HG02588 (cell line): Measurements from ENCODE around the gene CHID1.

Experiments used
- ATAC-seq: cut with Tn5 transposase; IDR thresholded peaks from one replicate; pipeline ENCODE4 v1.9.1; 2021; ENCODE audit warnings: mild to moderate bottlenecking, moderate library complexity; ENCODE audit not compliant: unreplicated experiment

The CHID1 gene

DNA sequence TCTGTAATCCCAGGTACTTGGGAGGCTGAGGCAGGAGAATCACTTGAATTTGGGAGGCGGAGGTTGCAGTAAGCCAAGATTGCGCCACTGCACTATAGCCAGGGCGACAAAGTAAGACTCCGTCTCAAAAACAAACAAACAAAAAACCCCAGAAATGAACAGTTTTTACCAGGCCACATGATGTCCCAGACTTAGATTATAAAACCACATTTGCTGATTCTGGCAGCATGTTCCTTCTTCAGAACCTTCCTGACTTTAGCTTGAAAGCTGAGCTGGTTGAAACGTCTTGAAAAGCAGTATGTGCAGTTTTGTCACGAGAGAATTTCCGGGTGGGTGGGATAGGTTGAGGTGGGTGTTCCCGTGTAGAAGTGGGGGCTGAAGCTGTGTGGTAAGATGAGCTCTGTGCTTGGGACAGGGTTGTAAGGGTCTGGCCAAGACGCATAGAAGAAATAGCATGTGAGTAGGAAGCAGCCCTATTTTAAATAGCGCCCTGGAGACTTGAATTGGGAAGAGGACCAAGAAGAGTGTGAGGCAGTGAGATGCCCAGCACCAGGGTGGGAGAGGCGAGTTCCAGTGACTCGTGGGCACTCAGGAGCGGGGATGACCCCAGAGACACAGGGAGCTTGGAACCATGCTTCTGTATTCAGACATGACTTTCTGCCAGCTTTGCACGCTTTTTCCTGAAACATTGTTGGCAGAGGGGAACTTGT is 22.7 kb upstream of the CHID1 start:
- no peak for ATAC-seq

GRCh38 chr11:932435-932834 is 21.8 kb upstream of the CHID1 start:
- ATAC-seq, result no peak

DNA sequence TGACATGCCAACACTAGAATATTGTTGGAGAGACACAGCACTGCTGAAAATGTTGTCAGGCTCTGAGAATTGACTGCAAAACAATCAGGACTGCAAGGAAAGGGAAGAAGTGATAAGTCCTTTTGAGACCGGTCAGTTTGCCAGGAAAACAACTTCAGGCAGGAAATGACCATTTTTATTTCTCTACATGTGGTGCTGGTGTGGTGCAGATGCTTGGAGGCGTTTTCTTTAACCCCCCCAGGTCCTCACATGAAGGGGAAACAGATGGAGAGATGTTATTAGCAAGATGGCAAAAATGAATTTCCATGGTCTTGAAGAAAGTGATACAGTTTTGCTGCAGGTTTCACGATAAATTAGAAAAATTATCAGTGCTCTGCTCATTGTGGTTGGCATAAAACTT is 20.8 kb upstream of the CHID1 start:
- no peak for ATAC-seq

DNA sequence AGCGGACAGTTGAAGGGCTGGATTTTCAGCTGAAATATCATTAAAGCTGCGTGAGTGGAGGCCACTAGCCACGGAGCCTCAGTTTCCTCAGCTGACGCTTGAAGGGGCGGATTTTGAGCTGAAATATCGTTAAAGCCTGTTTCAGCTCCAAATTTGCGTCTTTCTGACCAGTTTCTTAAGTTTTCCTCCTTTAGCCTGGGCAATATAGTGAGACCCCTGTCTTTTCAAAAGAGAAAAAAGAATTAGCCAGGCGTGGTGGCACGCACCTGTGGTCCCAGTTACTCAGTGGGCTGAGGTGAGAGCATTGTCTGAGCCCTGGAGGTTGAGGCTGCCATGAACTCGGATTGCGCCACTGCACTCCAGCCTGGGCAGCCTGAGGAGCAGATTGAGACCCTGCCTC is 18.8 kb upstream of the CHID1 start:
- ATAC-seq, result no peak

GRCh38 chr11:928786-929185 is 18.2 kb upstream of the CHID1 start:
- no peak for ATAC-seq

- no peak for ATAC-seq
These were observed 17.3 kb upstream of the CHID1 start for GRCh38 chr11:927871-928270.

- ATAC-seq, result no peak
These were observed 15.8 kb upstream of the CHID1 start for GRCh38 chr11:926341-926916.

DNA sequence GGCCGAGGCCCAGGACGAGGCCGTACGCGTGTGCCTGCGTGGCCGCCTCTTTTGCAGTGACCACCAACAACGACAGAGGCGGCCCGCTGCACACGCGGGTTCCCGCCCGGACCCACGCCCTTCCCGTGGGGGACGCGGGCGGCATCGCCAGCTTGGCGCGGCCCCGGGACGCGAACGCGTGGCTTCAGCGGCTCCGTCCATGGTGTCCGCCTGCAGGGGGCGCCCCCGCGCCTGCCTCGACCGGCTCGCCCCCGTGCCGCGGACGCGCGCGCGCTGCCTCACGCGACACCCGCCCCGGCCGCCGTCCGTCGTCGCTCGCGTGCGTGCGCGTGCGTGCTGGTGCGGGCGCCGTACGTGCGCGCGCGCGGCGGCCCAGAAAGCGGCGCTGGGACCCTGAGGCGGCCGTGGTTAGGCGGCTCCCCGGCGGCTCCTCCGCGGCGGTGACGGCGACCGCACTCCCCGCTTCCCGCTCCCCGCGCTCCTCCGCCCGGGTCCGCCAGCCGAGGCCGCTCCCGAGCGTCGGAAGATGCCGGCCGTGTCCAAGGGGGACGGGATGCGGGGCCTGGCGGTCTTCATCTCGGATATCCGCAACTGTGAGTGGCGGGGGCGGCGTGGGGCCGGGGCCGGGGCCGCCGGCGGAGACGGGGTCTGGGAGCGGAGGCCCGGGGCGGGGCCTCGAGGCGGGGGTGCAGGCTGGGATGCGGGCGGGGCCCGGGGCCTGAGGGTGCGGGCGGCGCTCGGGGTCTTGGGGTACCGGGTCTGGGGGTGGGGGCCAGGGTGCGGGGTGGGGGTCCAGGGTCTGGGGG is 15.1 kb upstream of the CHID1 start, which contains the start of gene AP2A2:
TSS of gene AP2A2 (plus strand) at position 375 of the 806 bp plus-strand sequence. CDS start at position 527, 152 bp downstream.
- ATAC-seq, result peak; percentile 74

DNA sequence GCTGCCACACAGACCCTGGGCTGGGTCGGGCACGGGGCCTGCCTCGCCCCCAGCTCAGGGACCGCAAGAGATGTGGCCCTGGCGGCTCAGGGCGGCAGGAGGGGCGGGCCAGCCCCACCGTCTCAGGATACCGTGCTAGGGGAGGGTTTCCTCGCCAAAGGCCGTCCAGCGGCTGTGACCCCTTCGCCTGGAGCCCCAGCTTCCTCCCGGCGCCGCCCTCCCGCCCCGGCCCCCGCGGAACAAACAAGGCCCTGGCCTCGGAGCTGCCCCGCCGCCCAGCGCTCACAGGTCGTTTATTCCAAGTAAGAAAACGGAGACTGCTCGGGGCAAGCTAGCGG is 14.5 kb upstream of the CHID1 start:
- ATAC-seq, result peak; percentile 5

- no peak for ATAC-seq
These were observed 14.0 kb upstream of the CHID1 start for GRCh38 chr11:924406-925157.

GRCh38 chr11:923691-924405 is 13.2 kb upstream of the CHID1 start:
- ATAC-seq, result no peak

- ATAC-seq, result no peak
These were observed 11.5 kb upstream of the CHID1 start for GRCh38 chr11:921921-922678.

DNA sequence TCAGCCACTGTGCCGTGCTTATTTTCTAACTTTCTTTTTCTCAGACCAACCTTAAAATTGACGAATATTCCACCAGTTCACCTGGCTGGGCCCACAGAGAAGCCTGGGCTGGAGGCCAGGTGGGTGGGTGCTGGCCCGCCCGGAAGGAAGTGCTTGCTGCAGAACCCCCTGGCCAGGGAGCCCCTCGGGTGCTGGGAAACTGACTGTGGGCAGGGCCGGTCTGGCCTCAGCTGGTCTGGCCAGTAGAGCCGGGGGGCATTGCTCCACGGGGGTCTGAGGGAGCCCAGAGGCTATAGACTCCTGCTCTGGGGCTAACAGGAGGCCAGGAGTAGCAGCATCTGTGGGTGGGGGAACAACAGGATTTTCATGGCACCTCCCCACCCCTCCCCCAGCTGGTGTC is 6.8 kb upstream of the CHID1 start:
- no peak for ATAC-seq

DNA sequence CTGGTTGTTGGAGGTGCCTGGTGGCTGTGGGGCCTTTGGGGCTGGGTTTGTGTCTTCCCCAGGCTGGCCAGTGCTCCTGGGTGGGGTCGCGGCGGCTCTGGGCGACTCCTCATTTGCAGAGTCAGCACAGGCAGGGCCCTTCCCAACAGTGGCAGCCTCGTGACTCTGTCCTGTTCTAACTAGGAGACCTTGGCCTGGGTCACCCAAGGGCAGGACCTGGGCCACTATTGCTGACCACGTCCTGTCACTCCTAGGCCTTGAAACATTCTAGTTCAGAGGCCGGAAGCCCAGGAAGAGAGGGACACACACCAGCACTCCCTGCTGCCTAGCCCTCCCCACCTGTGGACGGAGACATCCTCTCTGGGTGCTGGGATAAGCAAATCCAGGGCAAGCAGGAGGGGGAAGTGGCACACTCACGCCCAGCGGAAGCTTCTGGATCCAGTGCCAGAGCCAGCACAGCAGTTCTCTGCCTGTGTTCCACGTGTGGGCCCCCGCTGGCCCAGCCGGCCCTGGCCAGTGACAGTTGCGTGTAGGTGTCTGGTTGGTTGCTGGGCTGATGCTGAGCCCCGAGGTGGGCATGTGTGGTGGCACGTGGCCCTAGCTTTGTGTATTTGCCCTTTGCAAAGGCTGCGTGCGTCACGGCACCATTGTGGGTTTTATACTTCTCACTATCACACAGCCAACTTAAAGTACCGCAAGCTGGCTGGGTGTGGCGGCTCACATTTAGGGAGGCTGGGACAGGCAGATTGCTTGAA is 4.3 kb upstream of the CHID1 start:
- ATAC-seq, result no peak

- ATAC-seq, result no peak
These were observed 3.6 kb upstream of the CHID1 start for GRCh38 chr11:914204-914603.

GRCh38 chr11:913043-913442 is 2.4 kb upstream of the CHID1 start:
- no peak for ATAC-seq

DNA sequence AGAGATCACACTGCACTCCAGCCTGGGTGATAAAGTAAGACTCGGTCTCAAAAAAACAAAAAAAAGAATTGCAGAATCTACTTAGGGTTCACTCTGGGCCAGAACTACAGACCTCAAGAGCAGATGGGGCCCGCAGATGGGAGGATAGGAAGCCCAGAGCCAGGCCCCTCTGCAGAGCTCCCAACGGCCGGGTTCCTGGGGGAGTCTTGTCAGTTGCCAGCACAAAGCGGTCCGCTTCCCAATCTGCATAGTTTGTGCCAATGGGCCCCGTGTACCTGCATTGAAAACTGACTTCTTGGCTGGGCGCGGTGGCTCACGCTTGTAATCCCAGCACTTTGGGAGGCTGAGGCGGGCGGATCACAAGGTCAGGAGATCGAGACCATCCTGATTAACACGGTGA is 1.7 kb upstream of the CHID1 start:
- no peak for ATAC-seq

DNA sequence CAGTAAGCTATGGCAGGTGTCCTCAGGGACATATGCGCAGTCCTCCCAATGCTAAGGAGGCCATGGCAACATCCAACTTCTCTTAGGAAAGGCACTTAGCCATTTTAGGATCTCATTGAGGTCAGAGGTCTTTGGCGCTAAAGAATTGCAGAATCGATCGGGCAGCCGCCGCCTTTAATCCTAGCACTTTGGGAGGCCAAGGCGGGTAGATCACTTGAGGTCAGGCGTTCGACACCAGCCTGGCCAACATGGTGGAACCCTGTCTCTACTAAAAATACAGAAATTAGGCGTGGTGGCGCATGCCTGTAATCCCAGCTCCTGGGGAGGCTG is 1.2 kb upstream of the CHID1 start:
- ATAC-seq, result no peak
